ENCODE results near the gene WNT7B.

The WNT7B gene

GRCh38 chr22:45952151-45952550 lies 24.8 kb downstream of the WNT7B start:
- DNase-seq = no peak

- DNase-seq = peak in 1 of 2 experiments; percentile 30
Measured at GRCh38 chr22:45949891-45950290, 27.1 kb downstream of the WNT7B start.

GRCh38 chr22:45949258-45949870 lies 27.6 kb downstream of the WNT7B start:
- DNase-seq = no peak

- DNase-seq = no peak
Measured at GRCh38 chr22:45948081-45948648, 28.8 kb downstream of the WNT7B start.

DNA sequence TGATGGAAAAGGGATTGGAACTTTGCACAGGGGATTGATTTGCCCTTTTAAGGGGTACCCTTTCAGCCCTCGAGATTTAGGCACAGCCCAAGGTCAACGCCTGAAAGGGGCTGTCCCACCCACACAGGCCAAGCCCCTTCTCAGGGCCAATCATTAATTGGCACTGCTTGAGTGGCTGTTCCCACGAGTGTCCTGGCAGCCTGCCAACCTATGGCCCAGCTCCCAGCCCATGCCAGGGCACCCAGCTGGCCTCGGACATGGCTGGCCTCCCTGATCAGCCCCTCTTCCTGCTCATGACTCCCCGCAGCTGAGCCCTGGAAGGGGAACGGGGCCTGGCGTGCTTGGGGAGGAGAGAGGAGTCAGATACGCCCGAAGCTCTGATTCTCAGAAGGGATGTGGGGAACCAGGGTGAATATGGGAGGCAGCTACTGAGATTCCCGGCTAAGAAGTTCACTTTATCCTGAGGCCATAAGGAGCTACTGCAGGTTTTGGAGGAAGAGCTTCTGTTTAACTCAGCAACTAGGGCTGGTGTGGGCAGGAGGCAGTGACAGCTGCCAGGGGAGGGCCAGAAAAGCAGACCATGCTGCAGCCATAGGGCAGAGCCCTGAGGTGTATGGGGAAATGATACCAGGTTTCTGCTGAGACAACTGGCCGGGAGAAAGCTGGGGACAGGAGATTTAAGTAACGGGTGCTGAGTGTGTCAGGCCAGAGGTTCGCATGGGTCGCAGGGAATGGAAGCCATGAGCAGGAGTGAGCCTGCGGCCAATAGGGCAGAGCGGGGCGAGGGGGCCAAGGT lies 30.0 kb downstream of the WNT7B start:
- no peak for DNase-seq

GRCh38 chr22:45945621-45946106 lies 31.3 kb downstream of the WNT7B start:
- no peak for DNase-seq

DNA sequence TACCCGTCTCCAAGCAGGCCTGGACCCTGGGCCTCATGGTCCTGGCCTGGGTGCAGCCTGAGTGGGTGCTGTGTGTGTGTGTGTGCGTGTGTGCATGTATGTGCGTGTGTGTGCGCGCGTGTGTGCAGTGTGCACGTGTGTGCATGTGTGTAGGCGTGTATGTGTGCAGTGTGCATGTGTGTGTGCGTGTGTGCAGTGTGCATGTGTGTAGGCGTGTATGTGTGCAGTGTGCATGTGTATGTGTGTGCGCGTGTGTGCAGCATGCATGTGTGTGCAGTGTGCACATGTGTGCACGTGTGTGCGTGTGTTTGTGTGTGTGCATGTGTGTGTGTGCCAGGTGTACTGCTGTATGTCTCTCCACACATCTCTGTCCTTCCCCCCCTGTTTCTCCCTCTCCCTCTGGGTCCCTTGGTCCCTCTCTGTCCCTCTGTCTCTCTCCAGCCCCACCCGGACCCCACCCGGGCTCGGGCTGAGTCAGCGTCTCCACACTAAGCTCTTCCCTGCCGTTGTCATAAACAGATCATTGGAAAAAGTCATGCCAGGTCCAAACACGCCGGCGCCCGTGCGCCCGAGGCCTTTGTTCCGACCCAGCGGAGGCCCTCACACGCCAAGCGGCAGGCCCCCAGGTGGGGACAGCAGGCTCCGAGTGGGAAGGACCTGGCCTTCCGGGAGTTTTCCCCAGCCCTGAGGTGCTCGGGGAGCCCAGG lies 34.0 kb downstream of the WNT7B start:
- DNase-seq = no peak

GRCh38 chr22:45942344-45942743 lies 34.6 kb downstream of the WNT7B start:
- no peak for DNase-seq

- no peak for DNase-seq
Measured at GRCh38 chr22:45938913-45939312, 38.0 kb downstream of the WNT7B start.

GRCh38 chr22:45937960-45938359 lies 39.0 kb downstream of the WNT7B start:
- DNase-seq = no peak

DNA sequence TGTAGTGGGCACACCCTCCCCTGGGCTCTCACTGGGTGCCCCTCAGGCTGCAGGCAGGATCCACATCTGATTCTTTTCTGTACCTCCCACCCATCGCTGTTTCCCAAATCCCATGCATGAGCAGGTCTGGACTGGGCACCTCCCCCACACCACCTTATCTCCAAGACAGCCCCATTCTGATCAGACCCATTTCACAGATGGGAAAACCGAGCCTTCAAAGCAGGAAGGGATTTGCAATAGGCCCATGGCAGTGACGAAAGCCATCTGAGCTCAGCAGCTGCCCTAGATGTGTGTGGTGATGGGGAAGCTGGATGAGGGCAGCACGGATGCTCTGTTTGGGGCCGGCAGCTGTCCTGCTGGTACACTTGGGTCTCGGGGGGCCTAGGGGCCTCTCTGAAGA lies 41.4 kb downstream of the WNT7B start:
- no peak for DNase-seq

DNA sequence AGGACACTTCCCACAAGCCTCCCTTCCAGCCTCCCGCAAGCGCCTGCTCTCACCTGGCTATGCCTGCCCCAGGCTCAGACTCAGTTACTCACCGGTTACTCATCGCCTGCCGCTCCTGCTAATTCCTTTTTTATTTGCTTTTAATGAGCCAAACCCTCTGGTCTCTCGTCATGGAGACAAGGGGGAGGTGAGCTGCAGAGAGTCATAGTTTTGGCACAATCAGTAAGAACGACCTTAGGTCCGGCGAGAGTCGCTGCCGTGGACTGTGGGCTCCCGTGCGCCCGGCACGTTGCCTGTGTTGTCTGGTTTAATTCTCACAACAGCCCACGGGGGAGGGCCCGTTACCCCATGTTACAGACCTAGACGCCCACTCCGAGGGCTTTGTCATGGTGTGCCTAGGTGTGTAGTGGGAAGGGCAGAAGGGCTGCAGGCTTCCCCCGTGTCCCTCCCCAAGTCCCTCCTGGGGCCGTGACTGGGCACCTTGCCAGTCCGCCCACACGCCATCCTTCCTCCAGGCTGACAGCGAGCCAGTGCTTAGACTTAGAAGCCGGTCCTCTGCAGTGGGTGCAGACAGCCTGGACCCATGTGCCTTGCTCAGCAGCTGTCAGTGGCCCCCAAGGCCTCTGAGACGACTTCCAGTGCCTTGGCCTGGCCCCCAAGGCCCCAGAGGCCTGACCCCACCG lies 42.2 kb downstream of the WNT7B start:
- no peak for DNase-seq

DNA sequence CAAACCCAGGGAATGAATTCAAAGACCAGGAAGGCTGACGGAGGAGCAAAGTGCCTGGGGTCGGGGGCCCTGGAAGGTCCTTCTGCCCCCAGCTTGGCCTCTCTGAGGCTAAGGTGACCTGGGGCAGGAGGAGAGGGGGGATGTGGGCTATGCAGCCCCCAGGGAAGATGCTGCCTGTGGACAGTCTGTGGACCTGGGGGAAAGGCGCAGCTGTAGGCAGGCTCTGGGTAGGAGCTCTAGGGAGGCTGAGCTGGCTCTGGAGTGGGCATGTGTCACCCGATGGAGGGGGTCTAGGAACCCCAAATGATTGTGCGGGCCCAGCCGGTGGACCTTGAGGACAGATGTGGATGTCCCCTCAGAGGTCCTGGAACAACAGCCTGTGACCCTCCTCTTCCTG lies 42.8 kb downstream of the WNT7B start:
- no peak for DNase-seq

GRCh38 chr22:45933506-45934167 lies 43.3 kb downstream of the WNT7B start:
- DNase-seq = no peak

DNA sequence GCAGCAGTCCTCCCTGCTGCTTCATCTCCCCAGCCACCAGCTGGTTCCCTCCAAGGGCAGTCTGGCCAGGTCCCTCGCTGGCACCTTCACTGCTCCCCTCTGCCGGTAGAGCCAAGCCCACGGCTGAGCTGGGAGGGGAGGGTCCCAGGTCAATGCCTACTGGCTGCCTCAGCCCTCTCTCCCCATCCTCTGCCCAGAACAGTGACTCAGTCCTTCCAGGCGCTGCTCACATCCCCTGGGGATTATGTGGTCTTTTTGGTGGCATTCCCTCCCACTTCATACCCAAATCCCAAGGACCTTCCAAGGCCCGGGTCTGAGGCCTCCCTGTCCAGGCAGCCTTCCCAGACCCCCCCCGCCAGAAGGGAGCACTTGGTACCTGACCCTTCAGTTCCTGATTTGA lies 44.9 kb downstream of the WNT7B start:
- no peak for DNase-seq

DNA sequence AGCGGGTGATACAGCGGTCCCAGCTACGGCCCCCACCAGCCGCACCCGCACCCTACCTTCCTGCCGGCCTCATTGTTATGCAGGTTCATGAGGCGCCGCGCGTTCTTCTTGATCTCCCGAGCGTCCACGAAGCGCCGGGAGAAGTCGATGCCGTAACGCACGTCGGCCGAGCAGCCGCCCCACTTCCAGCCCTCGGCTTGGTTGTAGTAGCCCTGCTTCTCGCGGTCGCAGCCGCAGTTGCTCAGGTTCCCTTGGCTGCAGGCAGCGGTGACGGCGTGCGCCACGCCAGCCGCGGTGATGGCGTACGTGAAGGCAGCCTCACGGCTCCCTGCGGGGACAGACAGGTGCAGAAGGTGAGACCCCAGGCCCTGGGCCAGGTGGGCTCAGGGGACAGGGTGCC lies 45.9 kb downstream of the WNT7B start:
- no peak for DNase-seq

GRCh38 chr22:45930324-45930723 lies 46.6 kb downstream of the WNT7B start:
- no peak for DNase-seq

- no peak for DNase-seq
Measured at GRCh38 chr22:45929649-45930048, 47.3 kb downstream of the WNT7B start.

- DNase-seq = no peak
Measured at GRCh38 chr22:45928726-45929368, 48.1 kb downstream of the WNT7B start.

DNA sequence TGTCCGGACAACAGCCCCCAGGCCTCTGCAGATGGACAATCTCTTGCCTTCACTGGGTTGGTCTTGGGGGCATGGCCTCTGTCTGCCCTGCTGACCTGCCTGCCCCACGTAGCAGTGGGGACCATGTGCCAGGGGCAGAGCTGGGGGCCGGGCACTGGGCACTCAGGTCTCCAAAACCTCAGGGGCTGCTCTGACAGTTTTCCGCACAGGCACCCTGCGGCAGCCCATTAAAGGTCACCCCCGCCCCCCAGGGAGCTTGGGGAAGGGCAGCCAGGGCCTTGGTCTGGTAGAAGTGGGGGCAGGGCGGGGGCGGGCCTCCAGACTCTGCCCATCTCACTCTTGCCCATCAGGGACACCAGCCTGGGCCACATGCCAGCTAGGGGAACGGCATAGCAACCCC lies 49.9 kb downstream of the WNT7B start:
- DNase-seq = no peak

DNA sequence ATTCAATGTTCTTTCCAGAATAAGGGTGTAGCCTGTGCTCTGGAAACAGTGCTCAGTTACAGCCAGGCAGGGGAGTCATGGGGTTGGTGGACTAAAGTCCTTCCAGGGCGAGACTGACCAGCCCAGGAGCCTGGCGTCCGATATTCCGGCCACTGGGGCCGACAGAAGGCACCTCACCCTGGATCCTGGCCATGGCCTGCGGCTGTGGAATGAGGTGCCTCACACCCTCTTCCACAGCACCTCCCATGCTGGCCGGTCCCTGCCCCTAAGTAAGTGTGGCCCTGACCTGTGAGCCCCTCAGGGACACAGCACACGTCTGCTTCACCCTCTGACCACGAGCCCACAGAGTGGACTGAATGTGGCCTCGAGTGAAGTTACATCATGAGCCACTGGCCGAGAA lies 50.5 kb downstream of the WNT7B start:
- DNase-seq = no peak

- no peak for DNase-seq
Measured at GRCh38 chr22:45925811-45926351, 51.1 kb downstream of the WNT7B start.

All from NCI-H446 (cell line).